CD1c-positive myeloid dendritic cell (primary cell): ENCODE data around the gene GPBAR1.
A peak's percentile ranks its signal among the peaks of the same experiment; 100 is the strongest.

Source experiments
- DNase-seq: peaks from one replicate; pipeline ENCODE4 v3.0.0-alpha.2; 2016; ENCODE audit errors: extremely low spot score

The GPBAR1 gene

GRCh38 chr2:218260742-218261422 lies at the start of gene GPBAR1:
GPBAR1 (plus strand) TSS chr2:218261015; CDS start chr2:218262725, 1,710 bp downstream.
- DNase-seq: no peak

- DNase-seq: peak; percentile 65
Observed at GRCh38 chr2:218214116-218214515, 46.7 kb upstream of the GPBAR1 start.

GRCh38 chr2:218216336-218216673 lies 44.5 kb upstream of the GPBAR1 start:
- no peak for DNase-seq

GRCh38 chr2:218216674-218217359 lies 44.0 kb upstream of the GPBAR1 start, which contains the start of gene ARPC2:
ARPC2 (plus strand) TSS chr2:218217189; CDS start chr2:218217471, 282 bp downstream.
- DNase-seq: peak; percentile 98

GRCh38 chr2:218217360-218218267 lies 43.2 kb upstream of the GPBAR1 start:
- DNase-seq: peak; percentile 83

- DNase-seq: peak; percentile 73
Observed at GRCh38 chr2:218218268-218219185, 42.3 kb upstream of the GPBAR1 start.

- no peak for DNase-seq
Observed at GRCh38 chr2:218219934-218220333, 40.9 kb upstream of the GPBAR1 start.

GRCh38 chr2:218221000-218221399 lies 39.8 kb upstream of the GPBAR1 start:
- no peak for DNase-seq

- DNase-seq: no peak
Observed at GRCh38 chr2:218223046-218223445, 37.8 kb upstream of the GPBAR1 start.

- DNase-seq: no peak
Observed at GRCh38 chr2:218224186-218224585, 36.6 kb upstream of the GPBAR1 start.

GRCh38 chr2:218226903-218227302 lies 33.9 kb upstream of the GPBAR1 start:
- no peak for DNase-seq

GRCh38 chr2:218228366-218229090 lies 32.3 kb upstream of the GPBAR1 start:
- peak; percentile 62 for DNase-seq

- peak; percentile 92 for DNase-seq
Observed at GRCh38 chr2:218229239-218229638, 31.6 kb upstream of the GPBAR1 start.

GRCh38 chr2:218229851-218230250 lies 31.0 kb upstream of the GPBAR1 start:
- DNase-seq: no peak

GRCh38 chr2:218230882-218231281 lies 29.9 kb upstream of the GPBAR1 start:
- peak; percentile 60 for DNase-seq

- no peak for DNase-seq
Observed at GRCh38 chr2:218233543-218233942, 27.3 kb upstream of the GPBAR1 start.

- no peak for DNase-seq
Observed at GRCh38 chr2:218234521-218234920, 26.3 kb upstream of the GPBAR1 start.

GRCh38 chr2:218235017-218235416 lies 25.8 kb upstream of the GPBAR1 start:
- DNase-seq: no peak

- DNase-seq: no peak
Observed at GRCh38 chr2:218236829-218237228, 24.0 kb upstream of the GPBAR1 start.

GRCh38 chr2:218238887-218239286 lies 21.9 kb upstream of the GPBAR1 start:
- no peak for DNase-seq

GRCh38 chr2:218244204-218244603 lies 16.6 kb upstream of the GPBAR1 start:
- no peak for DNase-seq
